Activated CD4-positive, alpha-beta T cell treated with anti-CD3 and anti-CD28 coated beads, Interleukin-2, Interleukin-6, amounts not matched to agents 100 ng/mL and 50 ng/mL, durations not matched to agents 16 hours and 8 hours (primary cell): ENCODE data around the gene TMEM156.
A peak's percentile ranks its signal among the peaks of the same experiment; 100 is the strongest.

ENCODE experiments used
- DNase-seq: peaks from one replicate; pipeline ENCODE4 v3.0.0-alpha.2; 2020

The TMEM156 gene, protein sequence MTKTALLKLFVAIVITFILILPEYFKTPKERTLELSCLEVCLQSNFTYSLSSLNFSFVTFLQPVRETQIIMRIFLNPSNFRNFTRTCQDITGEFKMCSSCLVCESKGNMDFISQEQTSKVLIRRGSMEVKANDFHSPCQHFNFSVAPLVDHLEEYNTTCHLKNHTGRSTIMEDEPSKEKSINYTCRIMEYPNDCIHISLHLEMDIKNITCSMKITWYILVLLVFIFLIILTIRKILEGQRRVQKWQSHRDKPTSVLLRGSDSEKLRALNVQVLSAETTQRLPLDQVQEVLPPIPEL

DNA sequence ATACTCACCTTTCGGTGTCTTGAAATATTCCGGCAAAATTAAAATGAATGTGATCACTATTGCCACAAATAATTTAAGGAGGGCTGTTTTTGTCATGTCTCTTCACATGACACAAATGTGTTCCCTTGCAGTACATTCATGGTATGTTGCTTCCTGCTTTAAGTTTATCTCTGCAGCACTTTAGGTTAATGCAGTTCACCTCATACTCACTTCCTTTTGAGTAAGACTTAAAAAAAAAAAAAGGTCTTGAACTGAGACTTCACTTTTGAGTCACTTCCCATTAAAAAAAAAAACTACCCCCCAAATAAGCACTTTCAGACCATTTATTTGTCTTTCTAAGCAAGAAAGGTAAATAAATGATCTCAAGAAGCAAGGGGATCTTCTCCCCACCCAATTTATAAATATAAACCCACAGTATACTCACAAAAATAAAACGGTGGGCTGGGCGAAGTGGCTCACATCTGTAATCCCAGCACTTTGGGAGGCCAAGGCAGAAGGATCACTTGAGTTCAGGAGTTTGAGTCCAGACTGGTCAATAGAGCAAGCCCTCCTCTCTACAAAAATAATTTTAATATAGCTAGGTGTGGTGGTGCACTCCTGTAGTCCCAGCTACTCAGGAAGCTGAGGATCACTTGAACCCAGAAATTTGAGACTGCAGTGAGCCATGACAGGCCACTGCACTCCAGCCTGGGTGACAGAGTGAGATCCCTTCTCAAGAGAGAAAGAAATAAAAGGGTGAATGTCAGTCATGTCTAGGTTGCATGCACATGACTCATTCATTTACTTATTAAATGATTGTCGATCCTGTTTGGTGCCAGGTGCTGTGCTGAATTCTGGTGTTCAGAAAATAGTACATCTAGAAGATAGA lies at the start of gene TMEM156:
Gene TMEM156 (minus strand): TSS at position 192 of the 868 bp plus-strand sequence. CDS start 96 bp downstream, at position 96.
- DNase-seq, result peak; percentile 81

DNA sequence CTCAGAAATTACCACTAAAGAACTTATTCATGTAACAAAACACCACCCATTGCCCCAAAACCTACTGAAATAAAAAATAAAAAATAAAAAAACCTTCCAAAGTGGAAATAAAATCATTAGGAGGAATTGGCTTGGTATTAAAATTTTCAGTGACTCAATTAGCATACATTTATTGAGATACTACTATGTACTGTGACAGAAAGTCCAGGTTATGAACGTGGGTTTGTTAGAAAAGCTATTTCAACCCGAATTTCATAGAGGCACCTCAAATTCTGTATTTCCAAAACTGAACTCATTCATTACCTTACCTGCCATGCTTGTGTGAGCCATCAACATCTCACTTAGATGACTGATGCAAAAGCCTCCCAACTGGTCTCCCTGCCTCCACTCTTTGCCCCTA lies 46.6 kb upstream of the TMEM156 start:
- no peak for DNase-seq

DNA sequence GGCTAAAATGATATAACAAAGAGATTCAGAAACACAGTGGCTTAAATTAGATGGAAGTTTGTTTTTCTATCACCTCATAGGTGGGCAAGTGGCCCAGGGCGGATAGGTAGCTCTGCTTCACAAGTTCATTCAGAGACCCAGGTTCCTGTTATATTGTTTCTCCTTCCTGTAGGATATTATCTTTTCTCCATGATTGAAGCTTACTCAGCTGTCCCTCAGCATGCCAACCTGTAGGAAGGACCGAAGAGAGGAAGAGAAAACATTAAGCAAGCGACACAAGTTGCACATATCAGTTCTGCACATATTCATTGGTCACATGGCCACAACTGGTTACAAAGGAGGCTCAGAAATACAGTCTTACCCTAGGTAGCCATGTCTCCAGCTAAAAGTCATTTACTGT lies 36.7 kb upstream of the TMEM156 start:
- no peak for DNase-seq

DNA sequence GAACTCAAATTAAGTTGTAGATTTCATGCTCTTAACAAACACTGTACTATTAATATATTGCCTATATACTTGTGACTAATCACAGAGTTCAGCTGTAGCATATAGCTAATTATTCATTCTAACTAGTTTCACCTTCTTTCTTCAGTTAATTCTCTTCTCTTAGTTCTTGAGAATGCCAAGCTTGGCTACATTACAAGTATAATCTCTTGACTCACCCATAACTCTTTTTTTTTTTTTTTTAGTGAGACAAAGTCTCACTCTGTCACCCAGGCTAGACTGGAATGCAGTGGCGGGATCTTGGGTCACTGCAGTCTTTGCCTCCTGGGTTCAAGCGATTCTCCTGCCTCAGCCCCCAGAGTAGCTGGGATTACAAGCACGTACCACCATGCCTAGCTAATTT lies 35.2 kb upstream of the TMEM156 start:
- no peak for DNase-seq

DNA sequence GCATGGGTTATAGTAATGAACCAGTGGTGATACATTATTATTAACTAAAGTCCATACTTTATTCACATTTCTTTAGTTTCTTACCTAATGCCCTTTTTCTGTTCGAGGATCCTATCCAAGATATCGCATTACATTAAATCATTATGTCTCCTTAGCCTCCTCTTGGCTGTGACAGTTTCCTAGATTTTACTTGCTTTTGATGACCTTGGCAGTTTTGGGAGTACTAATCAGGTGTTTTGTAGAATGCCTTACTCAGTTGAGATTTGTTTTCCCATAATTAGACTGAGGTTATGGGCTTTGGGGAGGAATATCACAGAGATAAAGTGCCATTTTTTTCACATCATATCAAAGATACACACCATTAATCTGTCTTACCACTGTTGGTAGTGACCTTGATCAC lies 34.8 kb upstream of the TMEM156 start:
- no peak for DNase-seq

DNA sequence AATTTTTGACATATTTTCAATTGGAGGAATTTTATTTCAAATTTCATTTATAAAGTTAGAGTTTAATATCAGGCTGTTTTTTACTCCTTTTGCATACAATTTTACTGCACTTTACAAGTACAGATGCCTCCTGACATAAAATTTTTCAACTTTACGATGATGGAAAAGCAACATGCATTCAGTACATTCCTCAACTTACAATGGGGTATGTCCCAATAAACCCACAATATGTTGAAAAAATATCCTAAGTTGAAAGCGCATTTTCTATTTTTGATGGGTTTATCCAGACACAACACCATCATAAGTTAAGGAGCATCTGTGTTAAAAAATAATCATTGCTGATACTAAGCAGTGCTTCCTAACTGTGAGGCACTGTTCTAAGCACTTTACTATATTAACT lies 34.2 kb upstream of the TMEM156 start:
- no peak for DNase-seq

DNA sequence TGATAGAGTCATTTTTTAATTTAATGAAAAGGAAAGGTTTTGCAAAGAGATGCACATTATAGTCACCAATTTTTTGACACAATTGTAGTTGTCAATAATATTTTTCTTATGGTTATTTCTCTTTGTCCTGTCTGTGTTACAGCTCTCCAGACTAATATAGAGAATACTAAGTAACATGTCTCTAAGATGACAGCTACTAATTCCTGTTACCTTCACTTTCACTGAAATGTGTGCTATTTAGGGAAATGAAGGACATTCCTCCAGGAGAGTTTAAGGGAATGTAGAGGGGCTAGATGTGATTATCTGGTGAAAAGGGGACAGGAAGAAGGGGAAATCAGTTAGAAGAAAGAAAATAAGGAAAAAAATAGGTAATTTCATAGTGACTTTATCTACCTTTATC lies 31.2 kb upstream of the TMEM156 start:
- no peak for DNase-seq

DNA sequence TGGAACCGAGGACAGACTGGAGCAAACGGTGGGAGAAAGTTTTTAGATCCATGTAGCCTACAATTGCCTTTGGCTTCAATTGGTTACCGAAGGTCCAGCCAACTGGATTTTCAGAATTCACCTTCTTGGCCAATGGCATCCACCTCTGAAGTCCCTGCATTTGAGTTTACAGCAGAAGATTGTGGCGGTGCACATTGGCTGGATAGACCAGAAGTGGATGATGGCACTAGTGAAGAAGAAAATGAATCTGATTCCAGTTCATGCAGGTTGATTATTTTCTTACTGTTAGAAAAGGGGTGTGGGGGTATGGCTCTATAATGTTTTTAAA lies 30.5 kb upstream of the TMEM156 start:
- no peak for DNase-seq

DNA sequence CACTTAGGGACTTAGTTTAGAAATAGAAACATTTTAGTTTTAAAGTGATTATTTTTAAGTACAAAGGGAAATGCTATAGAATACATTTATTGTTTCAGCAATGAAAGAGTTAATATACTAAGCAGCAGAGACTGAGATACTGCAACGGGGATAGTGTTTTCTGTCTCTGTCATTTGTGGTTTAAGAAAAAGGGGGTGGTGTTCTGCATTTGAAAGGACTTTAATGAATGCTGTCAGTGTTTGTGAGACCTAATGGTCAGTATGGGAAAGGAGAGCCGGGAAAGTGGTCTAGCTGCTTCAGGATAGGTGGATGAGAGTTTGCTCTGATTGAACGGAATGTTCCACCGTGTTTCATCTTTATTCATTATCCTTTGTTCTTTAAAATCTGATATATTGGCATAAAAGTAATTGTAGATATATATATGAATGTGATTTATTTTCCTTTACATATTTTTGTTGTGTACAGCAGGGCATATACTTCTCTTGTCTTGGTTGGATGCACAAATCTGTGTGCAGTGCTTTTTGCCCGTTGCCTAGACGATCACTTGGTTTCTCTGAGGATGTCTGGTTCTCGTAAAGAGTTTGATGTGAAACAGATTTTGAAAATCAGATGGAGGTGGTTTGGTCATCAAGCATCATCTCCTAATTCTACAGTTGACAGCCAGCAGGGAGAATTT lies 30.0 kb upstream of the TMEM156 start, which contains the start of gene KLHL5:
Gene KLHL5 (plus strand): TSS at position 139 of the 676 bp plus-strand sequence. CDS start 421 bp downstream, at position 560.
- DNase-seq, result no peak

DNA sequence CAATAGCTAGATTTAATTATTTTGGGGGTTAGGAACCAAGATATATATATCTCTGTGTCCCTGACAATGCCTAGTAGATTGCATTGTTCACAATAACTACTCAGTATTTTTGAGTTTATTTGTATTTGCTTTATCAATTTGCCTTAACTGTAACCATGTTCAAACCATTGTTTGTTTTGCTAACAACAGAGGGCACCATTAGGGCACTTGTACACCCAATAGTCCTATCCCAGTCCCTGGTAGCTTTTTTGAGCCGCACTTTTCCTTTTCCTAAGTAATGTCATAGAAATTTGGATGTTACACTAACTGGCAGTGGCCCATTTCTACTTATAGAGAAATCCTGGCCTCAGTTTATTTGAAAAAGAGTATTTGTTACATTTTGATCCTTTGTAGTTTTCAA lies 29.2 kb upstream of the TMEM156 start:
- no peak for DNase-seq

DNA sequence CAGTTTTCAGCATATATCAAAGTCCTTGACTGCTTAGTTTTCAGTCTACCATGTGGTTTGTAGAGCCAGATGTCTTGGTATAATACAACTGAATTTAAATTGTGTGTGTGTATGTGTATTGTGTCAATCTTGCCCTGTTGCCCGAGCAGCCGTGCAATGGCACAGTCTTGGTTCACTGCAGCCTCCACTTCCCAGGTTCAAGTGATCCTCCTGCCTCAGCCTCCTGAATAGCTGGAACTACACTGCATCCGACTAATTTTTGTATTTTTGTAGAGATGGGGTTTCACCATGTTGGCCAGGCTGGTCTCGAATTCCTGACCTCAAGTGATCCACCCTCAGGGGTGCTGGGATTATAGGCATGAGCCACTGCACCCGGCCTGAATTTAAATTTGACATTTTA lies 23.8 kb upstream of the TMEM156 start:
- DNase-seq, result no peak

DNA sequence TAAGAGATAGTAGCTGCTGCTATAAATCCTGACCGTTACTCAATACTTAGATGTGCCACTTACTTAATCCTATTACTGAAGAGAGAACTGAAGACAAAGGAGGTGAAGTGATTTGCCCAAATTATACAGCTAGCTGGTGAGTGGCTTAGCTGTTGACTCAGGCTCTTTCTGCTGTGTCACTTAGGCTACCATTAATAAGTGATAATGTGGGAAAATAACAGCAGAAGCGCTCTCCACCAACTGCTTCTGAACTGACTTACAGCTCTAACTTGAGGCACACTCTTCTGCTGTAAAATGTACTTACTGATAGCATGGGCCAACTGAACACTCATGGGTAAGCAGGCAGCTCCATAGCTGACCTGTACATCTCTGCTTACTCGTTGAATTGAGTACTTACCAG lies 22.3 kb upstream of the TMEM156 start:
- DNase-seq, result no peak

DNA sequence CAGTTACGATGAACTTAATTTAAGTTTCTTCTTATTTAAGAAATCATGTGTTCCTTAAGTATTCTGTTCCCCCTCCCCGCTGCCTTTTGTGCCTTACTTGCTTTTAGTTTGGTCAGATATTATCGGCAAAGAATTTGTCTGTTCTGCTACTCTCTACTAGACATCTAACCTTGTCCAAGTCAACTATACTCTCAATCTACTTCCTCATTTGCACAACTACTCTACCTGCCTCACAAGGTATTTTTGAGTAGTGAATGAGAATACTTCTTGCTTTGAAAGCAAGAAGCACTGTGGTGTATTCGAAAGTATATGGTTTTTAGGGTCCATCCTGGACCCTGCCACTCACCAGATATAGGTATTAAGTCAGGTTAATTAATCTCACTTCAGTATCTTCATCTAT lies 21.8 kb upstream of the TMEM156 start:
- no peak for DNase-seq

DNA sequence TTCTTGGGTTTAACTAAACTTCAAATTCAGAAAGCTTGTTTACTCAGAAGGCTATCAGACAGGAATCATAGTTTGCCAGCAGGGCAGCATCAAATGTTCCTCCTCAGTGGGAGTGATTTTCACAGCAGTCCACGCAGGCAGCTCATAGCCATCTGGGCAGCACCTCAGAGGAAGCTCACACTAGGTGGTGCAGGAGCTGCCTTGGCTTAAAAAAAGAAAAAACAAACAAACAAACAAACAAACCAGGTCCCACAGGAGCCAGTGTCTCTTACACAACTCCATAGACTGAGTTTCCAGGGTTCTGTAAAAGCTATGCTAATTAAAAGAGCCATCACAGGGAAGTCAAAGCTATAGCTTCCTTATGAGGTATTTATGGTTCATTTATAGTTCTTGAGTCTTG lies 19.3 kb upstream of the TMEM156 start:
- no peak for DNase-seq

DNA sequence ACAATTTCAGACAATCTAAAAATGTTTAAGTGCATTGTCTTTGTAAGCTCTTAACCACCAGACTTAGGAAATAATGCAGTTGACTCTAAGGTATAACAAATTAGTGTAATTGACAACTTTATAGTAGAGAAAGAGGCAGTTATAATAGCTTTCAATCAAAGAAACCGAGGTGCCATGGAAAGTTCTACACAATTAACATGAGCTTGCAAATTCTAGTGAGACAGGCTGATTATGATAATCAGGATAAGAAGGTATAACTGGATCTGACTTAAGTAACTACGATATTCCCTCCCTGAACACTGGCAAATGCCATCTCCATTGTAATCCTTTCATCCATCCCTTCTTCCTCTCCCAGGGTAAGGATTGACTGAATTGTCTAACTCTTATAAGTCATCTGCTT lies 18.4 kb upstream of the TMEM156 start:
- DNase-seq, result no peak

DNA sequence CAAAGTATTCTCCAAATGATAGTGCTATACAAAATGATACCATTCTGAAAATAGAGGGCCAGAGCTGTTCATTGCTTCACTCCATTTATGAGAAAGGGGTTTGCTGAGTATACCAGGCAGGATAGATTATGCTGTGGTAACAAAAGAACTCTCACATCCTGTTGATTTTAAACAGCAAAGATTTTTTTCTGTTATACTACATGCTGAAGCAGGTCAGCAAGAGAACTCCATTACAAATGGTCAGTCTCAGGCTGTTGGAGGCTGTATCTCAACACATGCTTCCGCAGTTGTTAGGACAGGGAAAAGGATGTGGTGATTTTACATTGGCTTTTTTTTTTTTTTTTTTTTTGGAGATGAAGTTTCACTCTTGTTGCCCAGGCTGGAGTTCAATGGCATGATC lies 16.1 kb upstream of the TMEM156 start:
- peak; percentile 53 for DNase-seq

DNA sequence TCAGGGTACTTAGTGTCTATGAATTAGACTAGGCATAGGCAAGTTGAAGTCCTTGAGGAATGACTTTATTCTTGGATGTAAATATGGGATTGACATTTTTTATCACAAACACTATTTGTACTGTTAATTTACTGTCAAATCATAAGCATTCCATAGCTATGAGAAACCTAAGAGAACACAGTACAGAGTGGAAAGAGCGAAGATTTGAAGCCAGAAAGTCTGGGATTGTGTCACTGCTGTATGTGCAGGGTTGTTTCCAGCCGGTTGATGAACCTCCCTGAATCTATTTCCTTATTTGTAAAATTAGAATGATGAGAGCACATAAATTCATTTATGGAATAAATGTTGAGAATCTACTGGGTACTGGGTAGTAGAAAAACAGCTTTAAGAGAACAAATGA lies 15.5 kb upstream of the TMEM156 start:
- no peak for DNase-seq

DNA sequence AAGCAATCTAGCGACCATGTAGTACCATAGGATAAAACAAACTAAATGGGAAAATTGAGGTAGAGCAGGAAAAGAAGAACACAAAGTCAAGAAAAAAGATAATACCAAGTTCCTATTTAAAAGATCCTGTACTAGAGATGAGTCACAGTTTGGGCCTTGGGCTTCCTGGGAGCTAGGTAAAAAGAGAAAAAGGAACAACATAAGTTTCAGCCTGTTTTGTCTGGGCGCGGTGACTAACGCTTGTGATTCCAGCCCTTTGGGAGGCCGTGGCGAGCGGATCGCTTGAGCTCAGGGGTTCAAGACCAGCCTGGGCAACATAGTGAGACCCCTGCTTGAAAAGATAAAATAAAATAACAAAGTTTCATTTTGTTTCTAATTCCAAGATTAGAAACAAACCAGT lies 14.0 kb upstream of the TMEM156 start:
- DNase-seq, result peak; percentile 26

DNA sequence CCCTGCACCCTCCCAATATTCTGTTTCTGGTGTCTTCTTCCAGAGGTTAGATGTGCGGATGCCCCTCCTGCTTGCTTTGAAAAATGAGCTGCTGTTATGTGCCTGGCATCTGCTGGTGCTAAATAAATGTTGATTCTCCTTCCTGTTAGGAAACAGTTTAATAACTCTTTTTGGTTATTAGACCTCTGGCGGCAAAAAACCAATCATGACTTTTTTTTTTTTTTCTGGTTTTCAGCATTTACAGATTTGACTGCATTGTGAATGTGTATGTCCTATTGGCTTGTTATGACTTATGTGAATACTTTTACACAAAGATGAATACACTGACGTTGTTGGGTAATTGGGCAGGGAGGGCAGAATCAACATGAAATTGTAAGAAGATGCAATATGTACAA lies 13.6 kb upstream of the TMEM156 start:
- DNase-seq, result peak; percentile 50

DNA sequence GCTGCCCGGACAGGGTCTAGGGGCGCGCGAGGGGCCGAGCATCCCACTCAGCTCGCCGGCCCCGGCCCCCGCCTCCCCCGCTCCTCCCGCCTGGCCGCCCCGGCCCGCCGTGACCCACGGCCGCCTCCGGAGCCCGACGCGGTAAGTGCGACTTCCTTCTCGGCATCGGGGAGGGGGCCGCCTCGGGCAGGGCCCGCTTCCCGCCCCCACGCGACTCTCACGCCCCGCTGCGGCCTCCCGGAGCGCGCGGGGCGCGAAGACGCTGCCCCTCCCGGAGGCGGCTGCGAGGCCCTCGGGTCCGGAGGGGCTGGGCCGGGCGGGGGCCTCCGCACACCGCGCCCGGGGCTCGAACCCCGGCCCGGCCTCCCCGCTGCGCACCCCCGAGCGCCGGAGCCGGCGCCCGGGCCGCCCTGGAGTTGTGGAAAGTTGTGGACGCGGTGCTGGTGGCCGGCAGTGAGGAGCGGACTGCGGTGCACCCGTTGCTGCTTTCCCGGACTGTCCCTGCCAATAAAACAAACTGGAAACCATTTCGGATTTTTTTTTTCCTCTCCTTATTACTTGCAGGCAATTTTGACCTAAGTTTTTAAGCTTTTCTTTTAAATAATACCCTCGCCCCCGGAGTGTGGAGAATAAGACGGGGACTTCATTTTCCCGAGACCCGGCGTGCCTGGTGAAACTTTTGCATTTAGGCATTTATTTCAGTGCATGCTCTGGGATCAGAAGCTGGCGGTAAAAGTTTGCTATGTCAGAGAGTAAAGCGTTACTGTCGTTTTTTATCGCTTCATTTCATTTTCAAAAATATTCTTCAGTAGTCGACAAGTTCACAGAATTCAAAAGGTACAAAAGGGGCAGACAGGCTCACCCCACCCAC lies 13.0 kb upstream of the TMEM156 start:
- DNase-seq, result no peak

DNA sequence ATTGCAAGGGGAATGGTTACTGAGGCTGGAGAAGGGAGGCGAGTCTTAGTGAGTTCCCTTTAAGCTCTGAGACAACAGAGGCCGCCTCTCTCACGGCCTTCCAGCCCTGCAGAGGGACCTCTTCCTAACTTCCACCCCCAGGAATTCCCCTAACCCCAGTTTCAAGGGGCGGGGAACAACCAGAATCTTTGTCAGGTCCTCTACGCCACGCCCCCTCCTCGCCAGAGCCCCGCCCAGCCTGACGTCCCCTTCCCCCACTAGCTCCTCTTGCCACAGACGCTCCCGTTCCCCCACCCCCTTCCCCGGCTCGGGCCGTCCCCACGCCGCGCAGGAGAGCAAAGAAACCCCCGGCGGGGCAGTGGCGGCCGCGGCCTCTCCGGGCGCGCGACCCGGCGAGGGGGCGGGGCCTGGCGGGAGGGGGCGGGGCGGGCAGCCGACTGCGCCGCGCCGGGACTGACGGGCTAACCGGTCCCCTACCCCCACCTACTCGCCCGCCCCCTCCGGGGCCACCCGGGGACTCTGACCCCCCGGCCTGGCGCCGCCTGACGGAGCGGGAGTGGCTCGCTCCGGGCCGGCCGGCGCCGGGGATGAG lies 12.3 kb upstream of the TMEM156 start:
- peak; percentile 98 for DNase-seq

DNA sequence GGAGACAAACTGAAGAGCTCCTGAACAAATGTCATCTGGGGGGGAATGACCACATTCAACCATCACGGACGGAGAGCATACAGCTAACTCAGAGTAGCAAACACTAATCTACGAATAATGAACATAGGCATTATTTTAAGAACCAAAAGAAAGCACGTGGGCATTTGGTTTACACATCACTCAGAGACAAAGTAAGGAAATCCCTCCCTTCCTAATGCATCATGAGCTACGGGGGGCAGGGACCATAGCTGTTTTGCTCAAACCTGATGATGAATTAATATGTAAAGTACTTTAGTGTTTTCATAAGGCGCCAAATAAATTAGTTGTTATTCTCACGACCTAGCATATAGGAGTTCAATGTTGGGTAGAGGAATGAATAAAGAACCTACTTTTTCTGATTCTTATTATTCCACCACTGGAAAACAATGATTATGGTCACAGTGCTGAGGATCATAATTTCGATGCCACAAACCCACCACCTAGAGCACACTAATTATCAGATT lies 11.7 kb upstream of the TMEM156 start:
- DNase-seq, result no peak
